K562 (cell line): ENCODE data around the gene NUDT22. TPM values are rescaled to one million over a fixed set of nuclear protein-coding genes. Genes with fewer than 3 reads are reported as not detected.

Source experiments
- ATAC-seq: fragments of 200-7000 bp; cut with Tn5 transposase; 3 replicates; pipeline ENCODE4 v1.9.1; 2020; ENCODE audit warnings: moderate library complexity
- BruUV-seq: library from RNA; stranded (reverse); fragments of 400-500 nt; replicated peaks from 2 replicates; lab custom pipeline; 2021; lab: Mats Ljungman, UMichigan
- CTCF ChIA-PET: fragments of 300-600 bp; formaldehyde crosslinking; extraction: SDS; loops from one replicate; lab custom pipeline; 2021; ENCODE audit warnings: low intra/inter-chr PET ratio; lab: Yijun Ruan, JAX
- POLR2A ChIA-PET: fragments of 300-600, 350-650 bp; sonication (Branson Sonifier 250); formaldehyde crosslinking; extraction: SDS; loops from one replicate; lab custom pipeline; 2021; ENCODE audit warnings: antibody characterized with exemption, inconsistent platforms; lab: Yijun Ruan, JAX
- DNase-seq, 4 experiments: peaks; one replicate each; pipeline versions ENCODE4 v3.0.0 to v3.0.0-alpha.2; 2011 to 2018; ENCODE audit warnings: low spot score in 3 of 4, mixed read lengths in 3 of 4; ENCODE audit errors: extremely low read depth in 1 of 4
- FAIRE-seq: peaks from 2 replicates; lab custom pipeline; 2011; peaks lifted over from hg19 to GRCh38; lab: Jason Lieb, UNC
- H2AFZ ChIP-seq: 2 replicates; pipeline ENCODE4 v1.6.0; 2011; ENCODE audit warnings: low read depth, low read length, control low read depth, inconsistent platforms
- H3K27ac ChIP-seq: fragments of 200-600 bp; 3 replicates; pipeline ENCODE4 v1.8.0; 2011; ENCODE audit warnings: low read depth, mild to moderate bottlenecking, control low read depth, inconsistent platforms, low read length, moderate library complexity, mixed read lengths; ENCODE audit errors: extremely low read depth
- H3K27me3 ChIP-seq, 2 experiments: fragments of 300-600 bp in 1 of 2; 2 replicates in 1 of 2; 3 replicates in 1 of 2; pipeline versions ENCODE4 v1.6.0 to v1.8.0; 2011; ENCODE audit warnings: inconsistent platforms in 2 of 2, low read length in 2 of 2, mild to moderate bottlenecking in 1 of 2, mixed read lengths in 1 of 2, moderate library complexity in 1 of 2; ENCODE audit not compliant: control insufficient read depth in 2 of 2, insufficient read depth in 2 of 2
- H3K36me3 ChIP-seq: fragments of 300-600 bp; 3 replicates; pipeline ENCODE4 v1.8.0; 2011; ENCODE audit warnings: mild to moderate bottlenecking, low read length, inconsistent platforms; ENCODE audit not compliant: control insufficient read depth, insufficient read depth
- H3K4me1 ChIP-seq, 2 experiments: fragments of 200-600 bp in 1 of 2; replicated peaks in 1 of 2; 2 replicates in 1 of 2; 3 replicates in 1 of 2; pipeline versions ENCODE4 v1.5.1 to v1.8.0; 2011; ENCODE audit warnings: inconsistent platforms in 2 of 2, low read length in 2 of 2, mild to moderate bottlenecking in 1 of 2, mixed read lengths in 1 of 2, moderate library complexity in 1 of 2; ENCODE audit not compliant: control insufficient read depth in 2 of 2, insufficient read depth in 2 of 2
- H3K4me2 ChIP-seq: 2 replicates; pipeline ENCODE4 v1.6.1; 2011; ENCODE audit warnings: low read length, control low read depth, inconsistent platforms, mixed read lengths; ENCODE audit not compliant: insufficient read depth
- H3K4me3 ChIP-seq: fragments of 200-600 bp; sonication (generic), shearing (Covaris generic); 2 replicates; pipeline ENCODE4 v1.5.1; 2016; ENCODE audit warnings: control low read depth, inconsistent platforms
- H3K79me2 ChIP-seq: fragments of 200-600 bp; 3 replicates; pipeline ENCODE4 v1.8.0; 2011; ENCODE audit warnings: low read length, inconsistent platforms; ENCODE audit not compliant: control insufficient read depth, insufficient read depth
- H3K9ac ChIP-seq, 2 experiments: 2 replicates each; pipeline versions ENCODE4 v1.6.0 to v1.6.1; 2011; ENCODE audit warnings: low read depth in 2 of 2, low read length in 2 of 2, control low read depth in 1 of 2, inconsistent platforms in 1 of 2, mild to moderate bottlenecking in 1 of 2, mixed read lengths in 1 of 2; ENCODE audit not compliant: insufficient read depth in 1 of 2
- H3K9me1 ChIP-seq: one replicate; pipeline ENCODE4 v1.6.0; 2011; ENCODE audit warnings: inconsistent platforms, mild to moderate bottlenecking, low read length, moderate library complexity; ENCODE audit not compliant: control insufficient read depth, insufficient read depth
- H3K9me3 ChIP-seq: replicated peaks from 2 replicates; pipeline ENCODE4 v1.5.1; 2011; ENCODE audit warnings: low read depth, low read length, inconsistent platforms; ENCODE audit not compliant: control insufficient read depth, insufficient read depth
- H4K20me1 ChIP-seq: replicated peaks from 2 replicates; pipeline ENCODE4 v1.6.1; 2011; ENCODE audit warnings: low read length, inconsistent platforms, mixed read lengths; ENCODE audit not compliant: control insufficient read depth, insufficient read depth
- ADNP ChIP-seq: fragments of 200-800 bp; sonication (Bioruptor generic); IDR thresholded peaks from 2 replicates; pipeline ENCODE4 v1.6.1; 2016; ENCODE audit warnings: missing genetic modification characterization, missing compliant biosample characterization
- CBX3 ChIP-seq, 2 experiments: IDR thresholded peaks; 1 replicate in 1 of 2; 2 replicates in 1 of 2; pipeline ENCODE4 v1.6.1; 2012; ENCODE audit warnings: inconsistent platforms in 2 of 2, low read length in 2 of 2, borderline replicate concordance in 1 of 2, control low read depth in 1 of 2
- EGR1 ChIP-seq: fragments of 450-650 bp; conservative IDR thresholded peaks from 2 replicates; pipeline ENCODE4 v1.6.1; 2017; ENCODE audit warnings: mild to moderate bottlenecking
- EP400 ChIP-seq: fragments of 450-650 bp; IDR thresholded peaks from 2 replicates; pipeline ENCODE4 v1.6.1; 2017; ENCODE audit warnings: antibody characterized with exemption, mild to moderate bottlenecking, moderate library complexity
- ETV5 ChIP-seq: sonication (generic); formaldehyde crosslinking; IDR thresholded peaks from 2 replicates; pipeline ENCODE4 v1.4.0; 2020; ENCODE audit warnings: low read depth, mild to moderate bottlenecking, missing genetic modification reagents
- GATAD2B ChIP-seq: fragments of 450-650 bp; IDR thresholded peaks from 2 replicates; pipeline ENCODE4 v1.6.1; 2017; ENCODE audit warnings: mild to moderate bottlenecking, borderline replicate concordance
- POLR2G ChIP-seq: fragments of 200-400 bp; formaldehyde crosslinking; IDR thresholded peaks from 2 replicates; pipeline ENCODE4 v1.6.1; 2017; ENCODE audit warnings: low read depth, mild to moderate bottlenecking, antibody characterized with exemption, low read length, moderate library complexity
- RAD21 ChIP-seq, 2 experiments: fragments of 250-450 bp in 1 of 2; fragments of 450-650 bp in 1 of 2; sonication (Bioruptor Pico) in 1 of 2; formaldehyde crosslinking in 1 of 2; IDR thresholded peaks in 1 of 2; conservative IDR thresholded peaks in 1 of 2; 2 replicates each; pipeline versions ENCODE4 v1.4.0 to v1.8.0; 2020 to 2022; ENCODE audit warnings: mild to moderate bottlenecking in 2 of 2, moderate library complexity in 1 of 2
- RB1 ChIP-seq: fragments of 450-650 bp; IDR thresholded peaks from 2 replicates; pipeline ENCODE4 v1.6.1; 2017; ENCODE audit warnings: low read depth, mild to moderate bottlenecking
- TAF1 ChIP-seq: IDR thresholded peaks from 2 replicates; pipeline ENCODE4 v1.6.1; 2011; ENCODE audit warnings: mild to moderate bottlenecking, low read length, moderate library complexity; ENCODE audit not compliant: insufficient read depth, control insufficient read depth, severe bottlenecking; ENCODE audit errors: extremely low read depth
- XRCC3 ChIP-seq: fragments of 450-650 bp; IDR thresholded peaks from 2 replicates; pipeline ENCODE4 v1.6.1; 2017; ENCODE audit warnings: mild to moderate bottlenecking, moderate library complexity
- WGBS: fragments of 100-300 bp; shearing (Covaris generic); methylation state at CpG from one replicate; pipeline ENCODE4 v1.1.6; 2016; ENCODE audit warnings: low coverage, mixed read lengths; ENCODE audit not compliant: insufficient coverage; ENCODE audit errors: missing lambda C conversion rate; 5-methylcytosine and 5-hydroxymethylcytosine counted together
- in situ Hi-C: fragments of 300-500 bp; cut with MboI; formaldehyde crosslinking; loops from 4 replicates; pipeline ENCODE4 v1.15.0; 2018; ENCODE audit warnings: inconsistent platforms, mixed read lengths
- intact Hi-C: fragments of 100-400 bp; cut with micrococcal nuclease; formaldehyde crosslinking; loops from 2 replicates; pipeline ENCODE4 v1.14.2; 2022
- polyA plus RNA-seq, 8 experiments: library from polyadenylated mRNA; depleted of rRNA in 4 of 8; stranded (reverse) in 5 of 8; unstranded in 3 of 8; fragments of >200 nt; fragmentation: Nextera tagmentation in 2 of 8; fragmentation: Illumina TruSeq in 1 of 8; extraction: Ambion mirVana in 2 of 8; extraction: Trizol in 1 of 8; gene quantifications; 2 replicates each; pipeline versions ENCODE4 v1.2.1 to v1.2.3, GENCODE V29; 2011 to 2014; ENCODE audit warnings: inconsistent platforms in 1 of 8, missing spikeins in 1 of 8
- total RNA-seq, 7 experiments: library from RNA; depleted of rRNA in 6 of 7; stranded (reverse); fragments of >200 nt in 6 of 7; fragmentation: Illumina TruSeq in 2 of 7; extraction: Trizol in 2 of 7; gene quantifications; 2 replicates each; pipeline versions ENCODE4 v1.2.1 to v1.2.3, GENCODE V29; 2011 to 2021; ENCODE audit warnings: low replicate concordance in 1 of 7
- TF ChIP-seq, protein P1 (sequence below): sonication (generic); formaldehyde crosslinking; IDR thresholded peaks from 2 replicates; pipeline ENCODE4 v1.8.0; 2022; ENCODE audit warnings: missing genetic modification reagents, mild to moderate bottlenecking, moderate library complexity, borderline replicate concordance
- TF ChIP-seq, protein P2 (sequence below): fragments of 450-650 bp; IDR thresholded peaks from 2 replicates; pipeline ENCODE4 v1.6.1; 2016; ENCODE audit warnings: antibody characterized with exemption
- TF ChIP-seq, protein P3 (sequence below): fragments of 450-650 bp; IDR thresholded peaks from 2 replicates; pipeline ENCODE4 v1.6.1; 2018; ENCODE audit not compliant: partially characterized antibody

NUDT22 gene
- total and polyA plus RNA-seq, 9 of the 15 experiments (the other 6 are each of a cell fraction or from before 2014, with no cell fraction given): 6.3 to 92.6 (median 37.4) TPM

DNA sequence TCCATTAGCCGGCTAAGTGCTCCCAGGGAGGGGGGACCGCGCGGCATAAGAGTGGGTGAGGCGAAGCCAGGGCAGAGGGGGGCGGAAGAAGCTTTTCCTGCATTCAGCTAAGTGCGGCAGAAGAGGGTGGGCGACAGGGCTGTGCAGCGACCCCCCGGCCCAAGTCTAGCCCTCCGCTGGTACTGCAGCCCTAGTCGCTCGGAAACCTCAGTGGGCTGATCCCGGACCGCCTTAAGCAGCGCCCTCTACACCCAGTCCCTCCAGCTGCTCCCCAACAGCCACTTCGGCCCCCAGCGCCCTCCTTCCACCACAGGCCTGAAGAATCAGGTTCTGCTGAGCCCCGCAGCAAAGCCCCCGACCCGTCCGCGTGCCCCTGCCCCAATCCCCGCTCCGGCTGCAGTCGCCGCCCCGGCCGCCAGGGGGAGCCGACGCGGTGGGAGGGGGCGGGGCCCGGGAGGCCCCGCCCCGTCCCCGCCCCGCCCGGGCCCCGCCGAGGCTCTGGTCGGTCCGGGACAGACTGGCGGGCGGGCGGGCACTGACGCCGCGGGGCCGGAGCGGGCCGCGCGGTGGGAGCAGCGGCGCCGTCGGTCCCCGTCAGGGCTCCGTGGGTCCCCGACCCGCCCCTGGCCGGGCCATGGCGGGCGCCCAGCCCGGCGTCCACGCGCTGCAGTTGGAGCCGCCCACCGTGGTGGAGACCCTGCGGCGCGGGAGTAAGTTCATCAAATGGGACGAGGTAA is 25.1 kb downstream of the NUDT22 start, which contains the start of gene PLCB3:
Gene PLCB3, plus strand, starts transcription at position 515 of the 737 bp plus-strand sequence. Its CDS starts 120 bp downstream, at position 635.
- Histone ChIP-seq H3K4me3 (peak within 1 kb of the TSS; percentile 87), H3K4me1 (peaks cover 30 to 87% of the 10 kb centered on the region in 2 experiments), H3K36me3 (peaks cover 32% of the 10 kb centered on the region; the same call in 2 of the 3 replicates), H3K27ac (peak within 1 kb of the TSS; percentile 80), H3K27me3 (no peaks in the 10 kb centered on the region), H3K9ac (peak within 1 kb of the TSS; percentile 84 to 95), H4K20me1 (peaks cover 7% of the 10 kb centered on the region), H3K9me3 (no peaks in the 10 kb centered on the region), H3K79me2 (peaks cover 29% of the 10 kb centered on the region), H2AFZ (peak within 1 kb of the TSS; percentile 94), H3K4me2 (peak within 1 kb of the TSS; percentile 88), H3K9me1 (no peaks in the 10 kb centered on the region)
- WGBS: 0% methylated on average over 25 of the region's 75 CpGs
- POLR2A ChIA-PET: interaction anchor here (1.0 to 7.8 kb wide), 6 partner anchors 8 to 45 kb away, joined by 3 to 58 read pairs (median 7); partner anchors contain the start of gene FERMT3
- in situ Hi-C loops (no loop called here), intact Hi-C loops (no loop called here)
- ATAC-seq: peak; percentile 60
- BruUV-seq: TSS peak; percentile 49
- no peak for FAIRE-seq
- CTCF ChIA-PET: interaction anchor here (0.6 to 0.7 kb wide), 2 partner anchors 49 to 1345 kb away, joined by 3 read pairs; partner anchors contain the start of gene CATSPERZ
- DNase-seq: peak; percentile 60 to 92 (median 84)
- TF ChIP-seq XRCC3 (no peak), TAF1 (peak; percentile 78), RB1 (peak; percentile 55; the same call in 1 of the 2 replicates), EP400 (peak; percentile 64; the same call in 1 of the 2 replicates), ADNP (tag) (no peak), GATAD2B (peak; percentile 87), EGR1 (peak; percentile 42), ETV5 (peak; percentile 46; the same call in 1 of the 2 replicates), RAD21 (CRISPR knock-in tag; conservative IDR thresholded peaks at IDR 0.05 in 1 of 2, IDR thresholded peaks at IDR 0.05 in 1 of 2) (peak; percentile 22 to 26; a peak in 3 of 4 replicates), POLR2G (peak; percentile 86), CBX3 (IDR thresholded peaks at IDR 0.05; ENCODE audit: borderline replicate concordance in 1 of 2, low read length in 2 of 2) (0 out of 3 replicates have a peak, but pooled peaks of 1 of the 2 experiments have one; percentile 31)
- TF ChIP-seq, protein P1, sequence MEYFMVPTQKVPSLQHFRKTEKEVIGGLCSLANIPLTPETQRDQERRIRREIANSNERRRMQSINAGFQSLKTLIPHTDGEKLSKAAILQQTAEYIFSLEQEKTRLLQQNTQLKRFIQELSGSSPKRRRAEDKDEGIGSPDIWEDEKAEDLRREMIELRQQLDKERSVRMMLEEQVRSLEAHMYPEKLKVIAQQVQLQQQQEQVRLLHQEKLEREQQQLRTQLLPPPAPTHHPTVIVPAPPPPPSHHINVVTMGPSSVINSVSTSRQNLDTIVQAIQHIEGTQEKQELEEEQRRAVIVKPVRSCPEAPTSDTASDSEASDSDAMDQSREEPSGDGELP (CRISPR knock-in tag): 0 out of 2 replicates have a peak, but pooled peaks have one; percentile 38
- TF ChIP-seq, protein P2, sequence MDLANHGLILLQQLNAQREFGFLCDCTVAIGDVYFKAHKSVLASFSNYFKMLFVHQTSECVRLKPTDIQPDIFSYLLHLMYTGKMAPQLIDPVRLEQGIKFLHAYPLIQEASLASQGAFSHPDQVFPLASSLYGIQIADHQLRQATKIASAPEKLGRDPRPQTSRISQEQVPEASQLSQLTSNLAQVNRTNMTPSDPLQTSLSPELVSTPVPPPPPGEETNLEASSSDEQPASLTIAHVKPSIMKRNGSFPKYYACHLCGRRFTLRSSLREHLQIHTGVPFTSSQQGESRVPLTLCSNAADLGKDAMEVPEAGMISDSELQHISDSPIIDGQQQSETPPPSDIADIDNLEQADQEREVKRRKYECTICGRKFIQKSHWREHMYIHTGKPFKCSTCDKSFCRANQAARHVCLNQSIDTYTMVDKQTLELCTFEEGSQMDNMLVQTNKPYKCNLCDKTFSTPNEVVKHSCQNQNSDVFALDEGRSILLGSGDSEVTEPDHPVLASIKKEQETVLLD: 0 out of 2 replicates have a peak, but pooled peaks have one; percentile 40
- TF ChIP-seq, protein P3, sequence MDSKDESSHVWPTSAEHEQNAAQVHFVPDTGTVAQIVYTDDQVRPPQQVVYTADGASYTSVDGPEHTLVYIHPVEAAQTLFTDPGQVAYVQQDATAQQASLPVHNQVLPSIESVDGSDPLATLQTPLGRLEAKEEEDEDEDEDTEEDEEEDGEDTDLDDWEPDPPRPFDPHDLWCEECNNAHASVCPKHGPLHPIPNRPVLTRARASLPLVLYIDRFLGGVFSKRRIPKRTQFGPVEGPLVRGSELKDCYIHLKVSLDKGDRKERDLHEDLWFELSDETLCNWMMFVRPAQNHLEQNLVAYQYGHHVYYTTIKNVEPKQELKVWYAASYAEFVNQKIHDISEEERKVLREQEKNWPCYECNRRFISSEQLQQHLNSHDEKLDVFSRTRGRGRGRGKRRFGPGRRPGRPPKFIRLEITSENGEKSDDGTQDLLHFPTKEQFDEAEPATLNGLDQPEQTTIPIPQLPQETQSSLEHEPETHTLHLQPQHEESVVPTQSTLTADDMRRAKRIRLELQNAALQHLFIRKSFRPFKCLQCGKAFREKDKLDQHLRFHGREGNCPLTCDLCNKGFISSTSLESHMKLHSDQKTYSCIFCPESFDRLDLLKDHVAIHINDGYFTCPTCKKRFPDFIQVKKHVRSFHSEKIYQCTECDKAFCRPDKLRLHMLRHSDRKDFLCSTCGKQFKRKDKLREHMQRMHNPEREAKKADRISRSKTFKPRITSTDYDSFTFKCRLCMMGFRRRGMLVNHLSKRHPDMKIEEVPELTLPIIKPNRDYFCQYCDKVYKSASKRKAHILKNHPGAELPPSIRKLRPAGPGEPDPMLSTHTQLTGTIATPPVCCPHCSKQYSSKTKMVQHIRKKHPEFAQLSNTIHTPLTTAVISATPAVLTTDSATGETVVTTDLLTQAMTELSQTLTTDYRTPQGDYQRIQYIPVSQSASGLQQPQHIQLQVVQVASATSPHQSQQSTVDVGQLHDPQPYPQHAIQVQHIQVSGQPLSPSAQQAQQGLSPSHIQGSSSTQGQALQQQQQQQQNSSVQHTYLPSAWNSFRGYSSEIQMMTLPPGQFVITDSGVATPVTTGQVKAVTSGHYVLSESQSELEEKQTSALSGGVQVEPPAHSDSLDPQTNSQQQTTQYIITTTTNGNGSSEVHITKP: peak; percentile 82
